GM18507 (cell line): ENCODE measurements around the gene LIMCH1.

Source experiments
- DNase-seq: peaks from one replicate; pipeline ENCODE4 v3.0.0; 2011; ENCODE audit warnings: low read depth; ENCODE audit not compliant: insufficient read length; ENCODE audit errors: extremely low spot score
- FAIRE-seq: peaks from 2 replicates; lab custom pipeline; 2011; peaks lifted over from hg19 to GRCh38; lab: Jason Lieb, UNC

Gene LIMCH1

DNA sequence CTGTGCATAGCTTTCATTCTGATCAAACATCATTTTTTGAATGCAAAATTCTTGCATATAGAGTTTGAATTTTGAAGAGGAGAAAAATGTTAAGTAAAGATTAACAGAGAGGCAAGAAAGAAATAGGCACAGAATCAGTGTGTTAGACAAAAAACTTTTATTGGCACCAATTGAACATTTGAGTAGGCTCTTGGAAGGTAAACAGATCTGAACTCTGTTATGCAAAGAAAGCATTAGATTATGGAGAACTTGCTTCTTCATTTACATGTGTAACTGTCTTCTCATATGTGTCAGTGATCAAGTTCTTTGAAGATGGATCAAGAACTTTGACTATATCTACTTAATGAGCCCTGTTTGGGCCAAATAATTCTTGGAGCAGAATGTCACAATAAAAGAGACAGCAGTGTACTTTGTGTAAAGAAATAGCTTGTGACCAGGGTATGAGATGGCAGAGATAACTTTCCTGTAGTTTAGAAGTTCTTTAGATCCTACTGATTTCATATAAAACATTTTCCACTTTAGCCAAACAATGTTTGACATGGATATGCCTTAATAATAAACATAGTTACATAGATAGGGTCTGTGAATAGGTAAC, 61.3 kb downstream of the LIMCH1 start:
- FAIRE-seq (no peak), DNase-seq (no peak)

DNA sequence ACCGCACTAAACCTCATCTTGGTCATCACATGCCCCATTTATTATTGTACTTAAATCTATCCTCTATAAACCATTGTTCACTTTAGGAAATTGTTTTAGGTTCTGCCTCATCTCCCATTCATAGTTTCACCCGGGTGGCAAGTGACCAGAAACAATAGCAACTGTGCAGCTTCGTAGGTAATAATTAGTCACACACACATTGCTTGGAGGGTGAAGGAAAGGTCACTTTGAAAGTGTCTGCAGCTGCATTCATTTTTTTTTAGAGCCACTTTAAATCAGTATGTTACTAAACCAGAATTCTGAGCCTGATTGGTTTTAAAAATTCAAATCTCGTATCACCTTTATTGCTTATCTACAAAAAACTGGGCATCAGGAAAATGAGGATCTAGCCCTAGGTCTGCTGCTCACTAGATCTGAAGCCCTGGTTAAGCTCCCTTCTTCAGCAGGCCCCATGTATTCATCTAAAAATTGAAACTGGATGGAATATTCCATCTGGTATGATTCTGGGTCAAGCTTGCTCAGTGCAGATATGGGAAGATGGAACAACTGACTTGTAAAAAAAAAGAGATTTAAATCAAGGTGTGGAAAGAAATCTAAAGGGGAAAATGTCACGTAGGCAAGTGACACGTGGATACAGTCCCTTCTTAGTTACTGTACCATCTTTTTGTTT, 62.4 kb downstream of the LIMCH1 start:
- FAIRE-seq (no peak), DNase-seq (no peak)

DNA sequence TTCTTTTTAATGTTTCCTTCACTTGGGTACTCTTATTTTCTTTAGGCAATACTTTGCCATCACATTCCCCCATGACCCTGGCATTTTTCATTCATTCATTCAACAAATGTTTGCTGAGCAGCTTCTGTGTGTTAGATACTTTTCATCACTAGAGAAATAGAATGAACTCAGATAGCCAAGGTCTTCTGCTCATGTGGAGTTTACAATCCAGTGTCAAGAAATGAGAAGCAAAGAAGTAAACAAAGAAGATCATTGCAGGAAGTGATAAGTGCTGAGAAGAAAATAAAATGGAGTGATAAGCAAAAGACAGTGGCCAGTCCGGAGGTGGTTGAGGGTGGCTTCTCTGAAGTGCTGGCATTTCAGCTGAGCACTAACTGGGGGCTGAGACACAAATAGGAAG, 63.1 kb downstream of the LIMCH1 start:
- no peak for FAIRE-seq

DNA sequence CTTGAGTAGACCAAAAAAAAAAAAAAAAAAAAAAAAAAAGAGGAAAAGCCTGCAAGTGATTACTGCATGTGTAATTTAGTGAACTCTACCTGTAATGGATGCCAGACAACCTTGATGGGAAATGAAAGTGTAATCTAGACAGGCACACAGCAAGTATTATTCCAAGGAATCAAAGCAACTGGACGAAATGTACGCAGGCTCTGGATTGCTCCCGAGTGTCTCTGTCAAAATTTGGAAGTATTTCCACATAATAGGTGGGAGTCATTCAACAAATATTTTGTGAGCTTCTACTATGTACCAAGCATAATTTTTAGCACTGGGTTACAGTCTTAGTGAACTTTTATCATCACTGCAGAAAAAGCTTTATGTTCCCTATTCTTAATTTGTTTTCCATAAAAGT, 64.2 kb downstream of the LIMCH1 start:
- FAIRE-seq = no peak
- DNase-seq = no peak

More for the DNA sequence above, 63.1 kb downstream of the LIMCH1 start:
- DNase-seq = no peak

DNA sequence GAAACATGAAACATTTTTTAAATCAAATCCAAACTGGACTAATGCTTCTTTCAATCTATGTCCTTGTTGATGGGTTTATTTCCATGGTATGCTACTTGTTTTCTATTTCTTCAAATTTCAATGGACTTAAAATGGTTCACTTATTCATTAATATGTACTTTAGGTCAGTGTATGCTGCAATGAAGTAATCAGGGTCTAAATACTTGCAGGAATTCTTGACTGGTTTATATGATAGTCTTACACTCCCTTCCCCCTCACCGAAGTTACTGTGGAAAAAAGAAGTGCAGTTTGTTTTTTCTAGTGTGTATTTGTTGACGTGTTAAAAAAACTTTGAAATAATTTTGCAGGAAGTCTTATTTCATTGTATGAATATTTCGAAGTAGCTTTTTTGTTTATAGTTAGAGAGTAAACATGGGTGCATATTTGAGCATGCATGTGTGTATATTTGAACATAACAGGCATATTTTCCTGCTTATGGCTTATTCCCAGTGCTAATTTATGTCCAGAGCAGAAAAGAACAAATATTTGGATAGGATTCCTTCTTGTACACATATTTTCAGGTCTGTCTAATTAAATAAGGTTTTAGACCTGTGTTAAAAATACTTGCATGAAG, 65.0 kb downstream of the LIMCH1 start:
- FAIRE-seq (no peak), DNase-seq (no peak)

DNA sequence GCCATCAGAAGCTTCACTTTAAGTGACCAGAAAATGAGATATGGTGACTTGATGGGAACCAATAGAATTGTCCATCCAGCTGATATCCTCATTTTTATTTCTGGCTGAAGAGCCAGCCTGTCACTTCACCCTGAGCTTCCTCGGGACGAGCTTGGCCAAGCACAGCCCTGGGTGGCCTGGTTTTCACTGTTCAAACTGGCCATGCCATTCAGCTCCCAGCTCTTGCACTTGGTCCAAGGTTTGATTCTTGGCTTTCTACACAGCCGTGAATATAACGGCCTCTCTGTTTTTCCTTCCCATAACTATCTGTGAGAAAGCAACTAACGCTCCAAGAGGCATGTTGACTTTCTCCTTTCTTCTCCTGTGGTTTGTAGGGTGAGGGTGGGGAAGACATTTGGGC, 71.9 kb downstream of the LIMCH1 start:
- DNase-seq (no peak), FAIRE-seq (no peak)

DNA sequence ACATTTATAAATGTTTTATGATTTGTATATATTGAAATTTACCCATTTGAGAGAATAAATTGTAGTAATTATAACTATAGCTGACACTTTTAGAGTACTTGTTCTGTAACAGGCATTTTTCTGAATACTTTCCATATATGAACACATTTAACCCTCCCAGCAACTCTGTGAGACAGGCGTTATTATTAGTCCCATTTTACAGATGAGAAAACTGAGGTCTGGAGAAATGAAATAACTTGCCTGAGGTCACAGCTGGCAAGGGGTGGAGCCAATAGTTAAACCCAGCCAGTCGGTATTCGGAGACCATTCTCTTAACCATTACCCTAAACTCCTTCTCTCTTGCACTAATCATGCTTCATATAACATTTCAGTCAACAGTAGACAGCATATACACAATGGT, 72.5 kb downstream of the LIMCH1 start:
- FAIRE-seq = no peak

DNA sequence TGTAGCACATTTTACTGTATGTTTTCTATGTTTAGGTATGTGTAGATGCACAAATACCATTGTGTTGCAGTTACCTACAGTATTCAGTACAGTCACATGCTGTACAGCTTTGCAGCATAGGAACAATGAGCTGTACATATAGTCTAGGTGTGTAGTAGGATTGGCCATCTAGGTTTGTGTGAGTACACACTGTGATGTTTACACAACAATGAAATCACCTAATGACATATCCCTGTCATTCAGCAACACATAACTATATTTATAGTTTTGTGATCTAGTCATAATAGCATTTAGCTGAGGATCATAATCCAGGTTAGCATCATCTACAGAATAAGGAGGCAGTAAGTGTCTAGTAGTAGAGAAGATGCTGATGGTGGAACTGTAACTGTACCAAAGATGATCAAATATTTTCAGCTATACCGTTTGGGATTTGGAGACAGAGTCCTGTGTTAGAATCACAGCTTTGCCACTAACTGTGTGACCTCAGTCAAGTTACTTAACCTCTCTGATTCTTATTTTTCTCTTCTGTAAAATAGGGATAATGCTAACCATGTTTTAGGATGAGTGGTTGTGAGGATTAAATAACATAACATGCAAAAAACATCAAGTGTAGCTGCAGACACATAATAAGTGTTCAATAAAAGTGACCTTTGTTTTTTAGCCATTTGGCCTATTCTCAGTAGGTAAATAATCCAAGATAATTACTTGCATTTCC, 73.3 kb downstream of the LIMCH1 start:
- FAIRE-seq (no peak), DNase-seq (no peak)

More for the DNA sequence above, 72.5 kb downstream of the LIMCH1 start:
- DNase-seq = no peak

DNA sequence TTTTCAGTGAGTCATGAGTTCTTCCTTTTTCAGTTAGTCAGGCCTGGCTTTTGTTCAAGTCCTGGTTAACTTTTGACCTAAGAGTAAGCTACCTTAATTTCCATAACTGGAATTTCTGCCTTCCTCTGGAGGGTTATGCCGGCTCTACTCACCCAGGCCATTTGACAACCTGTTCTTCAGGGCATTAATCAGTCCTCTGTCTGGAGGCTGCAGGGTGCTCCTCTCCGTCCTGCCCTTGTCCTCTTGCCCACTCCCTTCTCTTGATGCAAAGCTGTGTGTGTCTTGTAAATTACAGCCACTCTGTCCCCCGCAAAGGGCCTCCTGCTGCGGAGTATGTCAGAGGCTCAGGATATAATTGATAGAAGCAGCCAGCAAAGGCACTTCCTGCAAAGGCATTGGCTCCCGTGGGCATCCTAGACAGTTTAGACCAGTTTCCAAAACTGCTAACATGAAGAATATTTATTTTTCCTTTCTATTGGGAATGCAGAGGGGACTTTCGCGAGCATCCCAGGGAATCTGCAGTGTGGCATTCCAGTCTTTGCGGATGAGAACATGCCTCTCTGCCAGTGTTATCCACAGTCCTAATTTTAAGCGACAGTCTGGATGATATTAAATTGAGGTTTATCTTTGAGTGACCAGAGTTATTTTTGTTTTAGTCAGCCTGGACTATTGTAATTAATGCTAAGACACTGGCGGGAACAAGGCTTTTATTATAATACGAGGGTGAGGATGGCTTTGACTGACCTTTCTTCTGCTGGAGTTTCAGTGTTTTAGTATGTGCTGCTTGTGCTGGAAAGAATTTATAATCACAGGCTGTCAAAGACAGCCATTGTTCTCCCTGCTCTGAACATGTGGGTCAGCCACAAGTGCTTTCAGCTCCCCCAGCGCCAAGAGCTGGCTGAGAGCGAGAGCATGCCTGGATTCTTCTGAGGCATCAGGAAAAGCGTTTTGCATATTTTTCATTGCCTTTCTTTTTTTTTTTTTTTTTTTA, 74.2 kb downstream of the LIMCH1 start:
- no peak for FAIRE-seq
- DNase-seq = no peak

DNA sequence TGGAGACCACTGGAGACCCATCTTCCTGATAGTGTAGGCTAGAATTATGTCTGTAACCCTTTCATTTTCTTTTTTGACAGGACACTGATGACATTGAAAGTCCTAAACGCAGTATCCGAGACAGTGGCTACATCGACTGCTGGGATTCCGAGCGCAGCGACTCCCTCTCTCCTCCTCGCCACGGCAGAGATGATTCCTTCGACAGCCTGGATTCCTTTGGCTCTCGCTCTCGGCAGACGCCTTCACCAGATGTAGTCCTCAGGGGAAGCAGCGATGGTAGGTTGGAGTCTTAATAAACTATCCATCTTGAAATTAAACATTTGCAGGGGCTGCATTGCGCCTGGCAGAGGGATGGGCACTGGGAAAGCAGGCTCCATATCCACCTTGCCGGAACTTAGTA, 75.4 kb downstream of the LIMCH1 start:
- DNase-seq (no peak), FAIRE-seq (no peak)

DNA sequence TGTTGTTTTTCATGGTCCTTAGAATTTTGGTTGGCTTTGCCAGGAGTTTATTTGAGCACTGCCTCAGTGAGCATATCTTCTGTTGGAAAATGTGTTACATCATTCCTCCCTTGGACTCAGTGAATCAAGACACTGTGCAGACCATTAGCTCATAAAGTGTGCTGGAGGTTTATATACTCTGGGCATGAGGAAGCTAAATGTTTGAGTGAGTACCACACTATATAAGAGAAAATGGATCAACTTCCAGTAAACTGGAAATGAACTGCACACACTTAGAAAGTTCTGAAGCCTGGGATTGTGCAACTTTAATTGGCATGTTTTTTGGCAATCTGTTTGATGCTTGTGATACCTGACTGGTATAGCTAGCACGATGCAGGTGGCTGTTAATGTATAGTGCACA, 75.9 kb downstream of the LIMCH1 start:
- DNase-seq (no peak), FAIRE-seq (no peak)

DNA sequence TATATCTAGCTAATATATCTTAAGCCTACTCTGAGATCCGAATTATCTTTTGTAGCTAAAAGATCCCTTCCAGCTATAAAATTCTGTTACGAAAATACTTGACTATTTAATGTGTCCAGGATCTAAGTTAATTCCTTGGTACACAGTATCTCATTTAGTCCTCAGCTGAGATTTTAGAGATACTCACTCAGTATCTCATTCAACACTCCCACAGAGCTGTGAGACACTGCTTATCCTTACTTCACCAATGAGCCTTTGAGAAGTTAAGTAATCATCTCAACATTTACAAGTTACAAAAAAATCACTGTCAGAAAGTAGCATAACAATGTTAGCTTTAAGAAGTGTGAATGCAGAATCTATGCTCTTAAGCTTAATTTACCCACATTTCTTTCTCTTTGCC, 76.6 kb downstream of the LIMCH1 start:
- FAIRE-seq = no peak
- DNase-seq = no peak

DNA sequence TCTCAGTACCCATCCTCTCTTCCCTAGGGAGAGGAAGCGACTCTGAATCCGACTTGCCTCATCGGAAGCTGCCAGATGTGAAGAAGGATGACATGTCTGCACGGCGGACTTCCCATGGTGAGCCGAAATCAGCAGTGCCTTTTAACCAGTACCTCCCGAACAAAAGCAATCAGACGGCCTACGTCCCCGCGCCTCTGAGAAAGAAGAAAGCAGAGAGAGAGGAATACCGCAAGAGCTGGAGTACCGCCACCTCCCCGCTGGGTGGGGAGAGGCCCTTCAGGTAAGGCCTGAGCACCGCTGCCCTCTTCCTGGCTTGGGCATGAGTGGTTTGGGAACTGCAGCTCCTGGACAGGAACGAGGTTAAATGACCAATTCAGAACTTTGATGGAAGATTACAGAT, 81.2 kb downstream of the LIMCH1 start:
- no peak for DNase-seq
- no peak for FAIRE-seq

DNA sequence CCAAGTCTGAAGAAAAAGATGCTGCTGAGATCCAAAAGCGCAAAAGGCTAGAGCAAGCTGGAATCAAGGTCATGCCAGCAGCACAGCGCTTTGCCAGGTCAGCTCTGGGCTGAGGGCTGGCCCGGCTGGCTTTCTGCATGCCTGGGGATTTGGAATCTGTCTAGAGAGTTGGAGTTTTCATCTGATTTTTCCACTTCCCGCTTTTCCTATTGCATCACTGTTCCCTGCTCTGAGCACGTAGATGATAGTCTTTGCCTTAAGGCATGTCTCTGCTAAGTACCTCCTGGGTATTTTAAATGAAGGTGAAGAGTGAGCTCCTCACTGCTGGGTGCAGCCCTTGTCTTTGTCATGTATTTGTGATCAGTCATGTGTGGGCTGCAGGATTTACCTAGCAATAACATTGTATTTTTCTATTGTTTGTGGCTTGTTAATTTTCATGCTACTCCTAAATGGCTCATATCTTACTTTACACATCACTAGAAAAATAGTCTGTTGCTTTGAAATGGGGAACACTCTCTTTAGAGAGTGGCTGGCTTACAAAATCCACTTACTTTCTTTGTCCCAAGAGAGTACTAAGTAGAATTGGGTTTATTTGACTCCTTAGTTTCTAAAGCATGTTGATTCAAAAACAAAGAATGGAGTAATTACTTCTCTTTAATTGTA, 82.8 kb downstream of the LIMCH1 start:
- DNase-seq = no peak
- no peak for FAIRE-seq

DNA sequence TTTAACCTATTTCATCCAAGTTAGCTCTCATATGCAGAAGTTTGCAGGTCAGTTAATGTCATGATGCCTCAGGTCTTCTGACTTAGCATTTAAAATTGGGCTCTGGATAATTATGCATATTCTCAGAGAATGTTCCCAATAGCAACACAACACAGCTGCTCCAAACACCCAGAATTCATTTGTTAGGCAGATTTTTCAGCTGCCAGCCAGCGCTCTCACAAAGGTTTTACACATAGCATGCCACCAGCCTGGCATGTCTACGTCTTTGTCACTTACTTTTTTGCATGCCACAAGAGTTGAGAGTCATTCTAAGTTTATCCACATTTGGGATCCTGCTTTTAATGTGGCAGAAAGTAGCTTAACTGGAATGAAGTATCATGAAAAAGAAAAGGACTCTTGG, 84.8 kb downstream of the LIMCH1 start:
- FAIRE-seq = no peak
- no peak for DNase-seq

DNA sequence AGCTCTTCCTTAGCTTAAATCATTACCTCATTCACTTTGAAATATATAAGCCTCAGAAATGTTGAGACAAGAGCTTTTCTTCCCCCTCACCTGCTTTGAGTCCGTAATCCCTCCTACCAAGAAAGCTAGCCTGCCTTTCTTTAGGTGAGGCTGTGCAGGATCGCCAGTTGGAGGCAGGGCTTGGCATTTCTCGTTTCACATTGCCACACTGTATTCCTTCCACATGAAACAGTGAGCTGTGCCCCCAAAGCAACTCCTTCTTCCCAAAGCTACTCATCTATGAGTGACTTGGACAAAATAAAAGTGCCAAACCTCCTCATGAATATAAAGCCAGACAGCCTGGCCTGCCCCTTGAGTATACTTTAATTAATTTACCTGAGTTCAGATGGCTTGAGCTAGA, 86.8 kb downstream of the LIMCH1 start:
- FAIRE-seq (no peak), DNase-seq (no peak)

DNA sequence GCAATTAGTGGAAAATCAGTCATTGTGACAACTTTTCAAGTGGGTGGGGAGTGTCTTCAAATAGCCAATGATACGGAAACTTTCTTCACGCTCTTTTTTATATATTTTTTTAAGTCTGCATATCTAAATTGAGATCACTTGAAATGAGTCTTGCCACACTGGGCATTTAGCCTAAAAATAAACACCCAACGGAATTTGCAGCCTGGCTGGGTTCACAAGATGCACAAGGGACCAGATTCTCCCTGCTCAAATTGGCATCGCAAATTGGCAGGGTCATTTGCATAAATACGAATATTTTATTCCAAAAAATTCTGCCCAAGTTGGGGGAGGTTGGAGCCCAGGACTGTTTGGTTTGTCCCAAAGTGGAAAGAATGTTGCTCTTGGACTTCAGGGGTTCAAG, 87.6 kb downstream of the LIMCH1 start:
- DNase-seq (no peak), FAIRE-seq (no peak)

DNA sequence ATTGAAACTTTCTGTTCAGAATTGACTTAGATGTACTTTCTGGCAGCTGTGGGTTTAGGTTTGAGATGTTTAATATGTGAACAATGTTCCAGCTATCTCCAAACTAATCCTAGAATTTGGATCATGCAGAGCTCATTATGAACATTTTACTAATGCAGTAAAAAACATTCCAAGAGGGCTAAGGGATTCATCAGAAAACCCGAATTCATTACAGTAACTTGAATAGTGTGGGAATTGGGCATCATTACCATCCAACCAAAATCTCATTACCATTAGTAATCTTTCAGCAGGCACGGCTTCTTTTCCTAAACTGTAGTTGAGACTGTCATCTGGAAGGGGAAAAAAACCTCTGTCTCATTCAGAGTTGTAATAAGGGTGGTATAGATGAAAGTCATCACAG, 91.0 kb downstream of the LIMCH1 start:
- FAIRE-seq (no peak), DNase-seq (no peak)

DNA sequence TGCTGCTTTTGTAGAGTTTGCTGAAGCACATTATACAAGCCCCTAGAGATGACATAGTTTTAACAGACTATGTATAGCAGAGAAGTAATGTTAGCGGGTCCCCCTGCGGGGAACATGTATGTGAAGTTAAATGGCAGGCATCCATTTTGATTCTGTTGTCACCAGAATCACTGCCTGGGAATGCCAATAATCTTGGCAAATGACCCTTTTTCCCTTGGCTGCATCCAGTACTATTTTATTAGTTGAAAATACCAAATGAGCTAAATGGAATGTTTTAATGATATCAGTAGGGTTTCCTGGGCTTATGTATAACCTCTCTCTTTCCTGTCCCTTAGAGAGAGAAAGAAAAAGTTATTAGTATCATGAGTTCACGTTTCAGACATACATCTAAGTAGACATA, 93.6 kb downstream of the LIMCH1 start:
- no peak for FAIRE-seq
- no peak for DNase-seq
